GM21619 (cell line): ENCODE measurements around the gene ADD2.
"Not testable (repeated sequence)": the region's sequence is repeated elsewhere in the genome, so short reads cannot be mapped to it uniquely, and the experiment has no call there.

Experiments
- ATAC-seq: cut with Tn5 transposase; IDR thresholded peaks from one replicate; pipeline ENCODE4 v1.9.1; 2021; ENCODE audit not compliant: unreplicated experiment

ADD2 gene, protein sequence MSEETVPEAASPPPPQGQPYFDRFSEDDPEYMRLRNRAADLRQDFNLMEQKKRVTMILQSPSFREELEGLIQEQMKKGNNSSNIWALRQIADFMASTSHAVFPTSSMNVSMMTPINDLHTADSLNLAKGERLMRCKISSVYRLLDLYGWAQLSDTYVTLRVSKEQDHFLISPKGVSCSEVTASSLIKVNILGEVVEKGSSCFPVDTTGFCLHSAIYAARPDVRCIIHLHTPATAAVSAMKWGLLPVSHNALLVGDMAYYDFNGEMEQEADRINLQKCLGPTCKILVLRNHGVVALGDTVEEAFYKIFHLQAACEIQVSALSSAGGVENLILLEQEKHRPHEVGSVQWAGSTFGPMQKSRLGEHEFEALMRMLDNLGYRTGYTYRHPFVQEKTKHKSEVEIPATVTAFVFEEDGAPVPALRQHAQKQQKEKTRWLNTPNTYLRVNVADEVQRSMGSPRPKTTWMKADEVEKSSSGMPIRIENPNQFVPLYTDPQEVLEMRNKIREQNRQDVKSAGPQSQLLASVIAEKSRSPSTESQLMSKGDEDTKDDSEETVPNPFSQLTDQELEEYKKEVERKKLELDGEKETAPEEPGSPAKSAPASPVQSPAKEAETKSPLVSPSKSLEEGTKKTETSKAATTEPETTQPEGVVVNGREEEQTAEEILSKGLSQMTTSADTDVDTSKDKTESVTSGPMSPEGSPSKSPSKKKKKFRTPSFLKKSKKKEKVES

DNA sequence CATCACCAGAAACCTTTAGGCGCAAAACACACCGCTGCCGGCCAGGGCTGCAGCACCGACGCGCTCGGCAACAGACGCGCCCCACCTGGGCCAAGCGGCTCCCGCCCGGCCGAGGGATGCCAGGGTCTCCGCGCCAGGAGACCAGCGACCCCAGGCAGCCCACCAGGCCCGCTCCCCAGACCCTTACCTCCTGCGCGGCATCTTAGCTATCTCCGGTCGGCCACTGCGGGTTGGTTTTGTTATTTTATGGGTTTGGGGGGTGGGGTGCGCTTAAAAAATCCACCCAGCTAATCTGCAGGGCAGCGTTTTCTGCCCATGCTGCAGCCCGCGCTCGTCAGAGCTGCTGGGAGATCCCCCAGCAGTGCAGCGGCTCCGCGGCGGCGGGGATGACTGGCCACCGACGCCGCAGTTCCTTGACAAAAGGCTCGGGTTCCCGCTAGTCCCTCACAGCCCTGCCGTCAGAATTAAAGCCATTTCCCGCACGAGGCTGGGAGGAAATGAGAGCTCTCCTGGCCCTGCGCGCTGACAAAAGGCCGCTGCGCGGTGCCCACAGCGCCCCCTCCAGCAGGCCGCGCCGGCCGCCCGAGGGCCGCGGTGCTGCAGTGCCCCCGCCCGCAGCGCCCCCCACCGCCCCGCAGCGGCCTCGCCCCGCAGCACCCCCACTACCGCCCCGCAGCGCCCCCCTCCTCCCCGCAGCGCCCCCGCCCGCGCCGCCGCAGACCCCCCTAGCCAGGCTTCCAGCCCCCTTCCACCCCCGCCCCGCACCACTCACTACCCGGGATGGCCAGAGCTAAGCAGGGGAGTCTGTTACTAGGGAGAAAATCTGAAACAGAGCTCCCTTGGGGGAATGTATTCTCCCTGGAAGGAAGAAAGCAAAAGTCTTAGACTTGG is at the start of gene ADD2:
TSS of gene ADD2 (minus strand) at position 502 of the 891 bp plus-strand sequence. CDS start 61,792 bp downstream, outside the sequence.
- no peak for ATAC-seq

DNA sequence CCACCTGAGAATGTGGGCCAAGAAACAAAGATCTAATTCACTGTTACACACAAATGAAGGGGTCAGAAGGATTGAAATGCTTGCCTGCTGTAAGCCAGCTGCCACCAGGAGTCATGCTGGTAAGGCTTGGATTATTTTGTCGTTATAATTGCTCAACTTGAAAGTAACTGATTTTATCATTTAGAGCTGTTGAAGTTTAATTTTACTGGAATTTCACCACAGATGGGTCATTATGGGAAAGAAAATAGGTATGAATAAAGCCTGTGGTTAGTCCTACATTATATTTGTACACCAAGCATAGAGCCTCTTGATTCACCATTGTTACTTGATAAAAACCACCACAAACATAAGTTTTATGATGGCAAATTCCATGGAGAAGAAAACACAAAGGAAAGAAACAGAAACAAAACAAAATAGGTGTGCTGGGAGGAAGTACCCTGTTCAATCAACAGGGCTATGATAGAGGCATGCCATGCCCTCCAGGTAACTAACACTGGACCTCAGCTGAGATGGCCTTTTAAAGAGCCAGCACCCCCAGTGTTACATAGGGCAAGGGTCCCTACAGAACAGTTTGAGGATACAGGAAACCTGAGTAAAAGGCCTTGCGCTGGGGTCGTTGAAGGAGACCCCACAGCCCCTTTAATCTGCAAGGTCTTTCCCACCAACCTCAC is 49.4 kb upstream of the ADD2 start:
- no peak for ATAC-seq

GRCh38 chr2:70816726-70817125 is 48.7 kb upstream of the ADD2 start:
- no peak for ATAC-seq

DNA sequence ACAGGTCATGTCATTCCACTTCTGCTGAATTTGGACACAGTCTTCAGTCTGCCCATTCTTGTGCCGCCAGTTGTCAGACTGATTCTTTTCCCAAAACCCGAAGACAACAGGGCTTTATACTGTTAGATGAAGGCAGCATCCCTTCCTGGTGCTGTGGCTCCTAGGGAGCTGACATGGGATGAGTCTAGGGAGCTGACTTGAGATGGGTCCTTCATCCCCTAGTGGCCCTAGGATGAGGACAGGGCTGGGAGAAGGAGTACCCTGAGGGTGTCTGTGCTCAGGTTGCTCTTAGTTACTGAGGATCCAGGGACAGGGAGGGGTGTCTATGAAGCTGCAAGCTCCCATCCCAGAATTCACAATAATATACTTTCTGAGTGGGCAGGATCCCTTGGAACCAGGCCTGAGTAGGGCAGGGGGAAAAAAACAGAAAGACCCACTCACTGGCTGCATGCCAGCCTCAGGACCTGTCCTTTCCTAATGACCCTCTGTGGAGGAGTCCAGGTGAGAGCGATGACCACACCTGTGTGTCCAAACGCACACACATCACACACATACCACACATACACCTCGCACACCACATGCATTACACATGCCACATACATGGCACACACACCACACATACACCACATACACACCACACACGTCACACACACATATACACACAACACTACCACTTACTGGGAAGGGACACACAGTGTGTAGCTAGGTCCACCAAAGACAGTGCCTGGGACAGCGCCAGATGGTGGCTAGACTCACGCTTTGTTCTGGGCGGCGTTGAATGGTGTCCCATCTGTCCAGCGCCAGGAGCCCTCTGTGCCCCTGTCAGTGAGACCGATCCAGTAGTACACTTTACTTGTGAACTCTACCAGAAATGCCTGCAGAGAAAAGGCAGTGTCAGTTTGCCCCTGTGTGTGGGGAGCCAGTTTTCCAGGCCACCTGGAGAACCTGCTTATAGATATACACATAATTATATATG is 41.3 kb upstream of the ADD2 start:
- no peak for ATAC-seq

GRCh38 chr2:70807828-70808118 is 39.8 kb upstream of the ADD2 start:
- ATAC-seq = no peak

DNA sequence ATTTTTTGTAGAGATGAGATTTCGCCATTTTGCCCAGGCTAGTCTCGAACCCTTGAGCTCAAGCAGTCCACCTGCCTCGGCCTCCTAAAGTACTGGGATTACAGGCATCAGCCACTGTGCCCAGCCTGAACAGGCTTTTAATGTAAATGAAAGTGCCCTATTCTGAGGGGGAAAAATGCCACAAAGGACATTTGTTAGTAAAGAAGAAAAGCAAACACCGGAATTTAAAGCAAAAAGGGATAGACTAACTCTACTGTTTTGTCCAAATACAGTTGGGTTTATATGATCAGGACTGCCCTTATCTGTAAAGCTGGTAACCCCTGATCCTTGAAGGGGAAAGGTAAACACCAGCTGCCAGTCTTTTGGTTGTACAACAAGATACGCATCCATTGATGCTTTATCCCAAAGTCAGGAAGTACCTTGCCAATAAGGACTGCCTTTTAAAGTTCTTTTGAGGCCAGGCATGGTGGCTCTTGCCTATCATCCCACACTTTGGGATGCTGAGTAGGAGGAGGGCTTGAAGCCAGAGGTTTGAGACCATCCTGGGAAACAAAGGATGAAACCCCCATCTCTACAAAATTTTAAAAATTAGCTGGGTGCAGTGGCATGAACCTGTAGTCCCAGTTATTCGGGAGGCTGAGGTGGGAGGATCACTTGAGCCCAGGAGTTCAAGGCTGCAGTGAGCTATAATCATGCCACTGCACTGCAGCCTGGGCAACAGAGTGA is 39.3 kb upstream of the ADD2 start:
- no peak for ATAC-seq

DNA sequence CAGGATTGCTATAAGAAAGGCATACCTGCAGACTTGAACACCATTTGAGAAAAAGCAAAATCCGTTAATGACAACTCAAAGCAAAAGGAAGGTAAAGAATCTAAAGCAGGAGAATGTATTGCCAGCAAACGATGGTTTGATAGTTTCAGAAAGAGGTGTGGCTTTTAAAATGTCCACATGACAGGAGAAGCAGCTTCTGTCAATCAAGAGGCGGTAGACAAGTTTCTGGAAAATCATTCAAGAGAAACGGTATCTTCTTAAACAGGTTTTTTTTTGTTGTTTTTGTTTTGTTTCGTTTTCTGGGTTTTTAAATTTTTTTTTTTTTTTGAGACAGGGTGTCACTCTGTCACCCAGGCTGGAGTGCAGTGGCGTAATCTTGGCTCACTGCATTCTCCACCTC is 38.6 kb upstream of the ADD2 start:
- ATAC-seq = no peak

DNA sequence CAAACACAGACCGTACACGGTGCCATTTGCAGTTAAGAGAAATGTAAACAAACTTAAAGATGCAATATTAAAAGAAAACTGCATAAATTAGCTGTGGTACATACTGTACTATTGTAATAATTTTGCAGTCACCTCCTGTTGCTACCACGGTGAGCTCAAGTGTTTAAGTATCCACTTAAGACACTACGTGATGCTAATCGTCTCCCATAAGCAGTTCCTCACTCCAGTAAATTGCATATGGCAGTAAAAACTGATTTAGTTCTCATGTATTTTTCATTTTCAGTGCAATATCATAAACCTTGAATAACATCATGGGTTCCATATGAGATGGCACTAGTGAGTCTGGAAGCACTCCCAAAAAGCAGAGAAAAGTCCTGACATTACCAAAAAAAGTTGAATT is 38.0 kb upstream of the ADD2 start:
- no peak for ATAC-seq

DNA sequence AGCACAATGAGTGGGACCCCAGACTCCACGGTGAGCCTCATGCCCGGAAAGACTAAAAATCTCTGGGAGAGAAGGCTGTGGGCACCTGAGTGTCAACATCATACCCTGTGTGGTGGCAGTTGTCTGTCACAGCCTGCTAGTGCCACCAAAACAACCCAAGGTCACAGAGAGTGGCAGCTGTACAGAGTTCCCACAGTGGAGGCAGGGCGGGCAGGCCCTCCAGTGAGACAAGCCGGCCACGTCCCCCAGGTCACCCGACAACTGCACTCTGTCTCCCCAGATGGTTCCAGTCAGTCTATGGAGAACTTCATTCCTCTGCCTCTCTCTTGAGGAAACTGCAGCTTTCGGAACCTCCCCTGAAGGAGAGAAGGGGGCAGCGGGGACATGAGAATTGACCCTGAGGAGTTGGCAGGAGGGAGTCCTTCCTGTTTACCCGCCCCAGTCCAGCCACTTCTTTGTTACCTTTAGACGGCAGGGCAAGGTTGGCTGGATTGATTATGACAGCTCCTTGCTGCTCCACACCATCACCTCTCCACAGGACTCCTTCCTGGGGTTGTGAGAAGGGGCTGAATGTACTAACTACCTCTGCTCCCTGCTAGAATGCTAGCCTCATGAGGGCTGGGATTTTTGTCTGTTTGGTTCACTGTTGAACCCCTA is 33.7 kb upstream of the ADD2 start:
- ATAC-seq = no peak

GRCh38 chr2:70799706-70800105 is 31.7 kb upstream of the ADD2 start:
- no peak for ATAC-seq

GRCh38 chr2:70797996-70798395 is 30.0 kb upstream of the ADD2 start:
- not testable (repeated sequence) for ATAC-seq

- no peak for ATAC-seq
Observed at GRCh38 chr2:70797506-70797905, 29.5 kb upstream of the ADD2 start.

DNA sequence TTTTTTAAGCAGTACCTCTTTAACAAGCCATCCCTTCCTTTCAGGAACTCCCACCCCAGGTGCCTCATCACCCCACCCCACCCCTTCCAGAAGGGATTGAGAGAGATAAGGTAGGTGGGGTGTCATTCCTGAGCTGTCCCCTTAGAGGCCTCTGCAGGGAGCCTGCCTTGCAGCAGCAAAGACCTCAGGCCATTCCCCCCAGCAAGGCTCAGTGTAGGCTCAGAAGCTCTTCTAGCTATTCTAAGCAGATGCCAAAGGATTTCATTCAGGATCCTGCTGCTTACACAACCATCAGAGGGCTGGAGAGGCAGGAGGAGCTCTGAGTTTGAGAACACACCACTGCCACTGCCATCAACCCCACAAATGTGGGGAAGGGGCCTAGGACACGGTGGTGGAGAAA is 28.3 kb upstream of the ADD2 start:
- no peak for ATAC-seq

GRCh38 chr2:70795164-70795995 is 27.4 kb upstream of the ADD2 start:
- no peak for ATAC-seq

GRCh38 chr2:70793450-70793849 is 25.4 kb upstream of the ADD2 start:
- ATAC-seq = no peak

DNA sequence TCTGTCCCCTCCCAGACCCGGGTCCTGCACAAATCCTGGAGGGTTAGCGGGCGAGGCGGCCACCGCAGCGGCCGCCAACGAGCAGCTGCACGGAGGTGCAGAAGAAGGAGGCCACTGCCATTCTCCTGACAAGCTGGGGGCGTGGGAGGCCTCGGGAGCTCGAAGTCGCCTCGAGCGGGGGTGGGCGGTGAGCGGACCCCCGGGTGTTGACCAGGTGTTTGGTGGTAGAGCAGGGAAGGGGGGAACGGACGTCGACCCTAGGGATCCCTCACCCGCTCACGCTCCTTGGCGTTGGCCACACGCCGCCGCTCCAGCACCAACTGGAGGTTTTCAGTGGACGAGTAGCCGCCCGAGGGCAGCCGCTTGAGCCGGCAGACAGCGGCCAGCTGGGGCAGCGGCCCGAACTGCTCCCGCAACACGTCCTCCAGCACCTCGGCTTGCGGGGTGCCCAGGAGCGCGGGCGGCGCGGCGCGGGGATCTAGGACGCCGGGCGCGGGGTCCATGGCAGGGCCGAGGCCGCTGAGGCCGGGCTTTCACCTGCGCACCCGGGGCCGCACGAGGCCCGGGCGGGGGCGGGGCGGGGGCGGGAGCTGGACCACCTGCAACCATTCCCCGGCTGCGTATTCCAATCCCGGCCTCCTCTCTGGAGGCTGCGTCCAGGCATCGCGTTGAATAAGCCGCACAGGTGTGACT is 22.3 kb upstream of the ADD2 start, which contains the start of gene FIGLA:
TSS of gene FIGLA (minus strand) at position 508 of the 693 bp plus-strand sequence. CDS start at position 503, 5 bp downstream.
- ATAC-seq = no peak
